SJSA1 (cell line): Measurements from ENCODE around the gene RSAD1. TPM values are rescaled to one million over a fixed set of nuclear protein-coding genes. Genes with fewer than 3 reads are reported as not detected.

ENCODE experiments used
- DNase-seq, 2 experiments: peaks; one replicate each; pipeline ENCODE4 v3.0.0-alpha.2; 2015 to 2020; ENCODE audit warnings: low spot score in 2 of 2, low read depth in 1 of 2
- H3K27ac ChIP-seq: fragments of 250-450 bp; sonication (Bioruptor Pico); 2 replicates; pipeline ENCODE4 v1.5.1; 2020; ENCODE audit warnings: mild to moderate bottlenecking, moderate library complexity
- H3K27me3 ChIP-seq: fragments of 250-450 bp; sonication (Bioruptor Pico); replicated peaks from 2 replicates; pipeline ENCODE4 v1.5.1; 2020; ENCODE audit warnings: mild to moderate bottlenecking, moderate library complexity
- H3K36me3 ChIP-seq: fragments of 250-450 bp; sonication (Bioruptor Pico); 2 replicates; pipeline ENCODE4 v1.5.1; 2020; ENCODE audit warnings: mild to moderate bottlenecking
- H3K4me1 ChIP-seq: fragments of 250-450 bp; sonication (Bioruptor Pico); replicated peaks from 2 replicates; pipeline ENCODE4 v1.6.1; 2021; ENCODE audit warnings: mild to moderate bottlenecking
- H3K4me3 ChIP-seq: fragments of 250-450 bp; sonication (Bioruptor Pico); 2 replicates; pipeline ENCODE4 v1.5.1; 2020; ENCODE audit warnings: mild to moderate bottlenecking
- H3K9me3 ChIP-seq: fragments of 250-450 bp; sonication (Bioruptor Pico); replicated peaks from 2 replicates; pipeline ENCODE4 v1.5.1; 2020; ENCODE audit warnings: mild to moderate bottlenecking
- total RNA-seq: library from RNA; depleted of rRNA; stranded (reverse); fragments of >200 nt; shearing (Covaris generic); gene quantifications from 2 replicates; pipeline ENCODE4 v1.2.3, GENCODE V29; 2014

RSAD1 gene
- total RNA-seq, 1 experiment from 2014 or later = 15.8 TPM

DNA sequence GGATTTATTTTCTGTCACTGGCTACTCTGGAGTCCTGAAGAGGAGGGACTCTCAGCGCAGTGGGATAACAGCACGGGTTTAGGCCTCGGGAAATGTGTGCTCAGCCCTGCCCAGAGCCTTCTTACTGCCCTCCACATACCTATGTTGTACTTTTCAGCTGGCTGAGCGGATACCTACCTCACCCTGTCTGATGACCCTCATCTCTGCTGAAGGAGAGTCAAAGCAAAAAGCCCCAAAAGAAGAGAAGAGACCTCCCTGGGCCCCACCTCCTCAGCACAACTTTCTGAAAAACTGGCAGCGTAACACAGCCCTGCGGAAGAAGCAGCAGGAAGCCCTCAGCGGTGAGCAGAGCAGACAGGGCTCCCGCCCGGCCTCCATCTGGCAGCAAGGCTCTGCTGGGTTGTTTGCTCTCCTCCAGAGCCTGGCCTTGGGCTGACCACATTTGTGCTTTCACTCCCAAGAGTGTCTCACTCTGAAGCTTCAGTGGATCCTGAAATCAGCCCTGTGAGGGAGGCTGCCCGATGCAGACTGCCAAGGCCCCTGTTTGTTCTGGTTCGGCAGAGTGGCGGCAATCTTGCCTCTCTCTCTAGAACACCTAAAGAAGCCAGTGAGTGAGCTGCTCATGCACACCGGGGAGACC, 39.8 kb downstream of the RSAD1 start:
- H3K9me3 ChIP-seq = no peaks in the 10 kb centered on the region
- no peaks in the 10 kb centered on the region for H3K36me3 ChIP-seq
- no peak overlapping the region for H3K4me3 ChIP-seq
- H3K27me3 ChIP-seq = no peaks in the 10 kb centered on the region; the same call in 1 of the 2 replicates
- H3K4me1 ChIP-seq = no peaks in the 10 kb centered on the region
- no peak for DNase-seq
- no peak overlapping the region for H3K27ac ChIP-seq

DNA sequence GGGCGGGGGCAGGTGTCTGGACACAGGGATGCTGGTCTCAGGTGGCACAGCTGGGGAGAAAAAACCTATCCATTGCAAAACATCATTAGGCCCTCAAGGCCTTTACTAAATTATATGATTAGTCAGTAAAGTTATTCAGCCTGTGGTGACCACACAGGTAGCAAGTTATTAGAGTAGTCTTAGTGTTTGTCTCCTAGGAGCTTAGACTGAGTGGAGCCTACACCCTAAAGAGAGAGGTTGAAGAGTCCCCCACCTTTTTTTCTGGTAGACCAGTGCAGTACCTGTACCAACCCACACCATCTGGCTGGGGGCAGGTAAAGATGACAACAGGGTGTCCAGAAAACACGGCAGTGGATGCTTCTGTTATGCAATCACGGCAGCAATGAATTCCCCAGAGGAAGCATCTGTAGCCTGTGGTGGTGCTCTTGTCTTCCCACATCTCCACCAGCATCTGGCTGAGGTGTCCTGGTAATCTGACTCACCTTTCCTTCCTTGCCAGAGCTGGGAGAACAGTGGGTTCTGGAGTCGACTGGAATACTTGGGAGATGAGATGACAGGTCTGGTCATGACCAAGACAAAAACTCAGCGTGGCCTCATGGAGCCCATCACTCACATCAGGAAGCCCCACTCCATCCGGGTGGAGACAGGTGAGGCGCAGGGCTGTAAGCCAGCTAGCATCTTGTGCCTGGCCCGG, 40.6 kb downstream of the RSAD1 start:
- Histone ChIP-seq H3K4me3 (no peak overlapping the region), H3K27ac (no peak overlapping the region), H3K4me1 (no peaks in the 10 kb centered on the region), H3K9me3 (no peaks in the 10 kb centered on the region), H3K27me3 (no peaks in the 10 kb centered on the region; the same call in 1 of the 2 replicates), H3K36me3 (no peaks in the 10 kb centered on the region)
- no peak for DNase-seq

DNA sequence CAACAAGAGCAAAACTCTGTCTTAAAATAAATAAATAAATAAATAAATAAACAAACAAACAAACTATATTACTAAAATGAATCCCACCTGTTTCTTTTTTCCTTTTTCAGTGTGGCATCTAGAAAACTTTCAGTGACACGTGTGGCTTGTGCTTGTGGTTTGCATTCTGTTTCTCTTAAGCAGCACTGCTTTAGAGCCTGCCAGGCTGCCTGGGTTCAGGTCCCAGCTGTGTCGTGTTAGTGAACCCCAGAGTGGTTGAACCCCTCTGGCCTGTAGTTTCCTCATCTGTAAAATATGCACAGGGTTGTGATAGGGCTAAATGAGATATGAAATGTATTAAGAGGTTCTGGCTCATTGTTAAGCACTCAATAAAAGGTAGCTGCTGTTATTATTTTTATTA, 41.8 kb downstream of the RSAD1 start:
- DNase-seq = no peak

DNA sequence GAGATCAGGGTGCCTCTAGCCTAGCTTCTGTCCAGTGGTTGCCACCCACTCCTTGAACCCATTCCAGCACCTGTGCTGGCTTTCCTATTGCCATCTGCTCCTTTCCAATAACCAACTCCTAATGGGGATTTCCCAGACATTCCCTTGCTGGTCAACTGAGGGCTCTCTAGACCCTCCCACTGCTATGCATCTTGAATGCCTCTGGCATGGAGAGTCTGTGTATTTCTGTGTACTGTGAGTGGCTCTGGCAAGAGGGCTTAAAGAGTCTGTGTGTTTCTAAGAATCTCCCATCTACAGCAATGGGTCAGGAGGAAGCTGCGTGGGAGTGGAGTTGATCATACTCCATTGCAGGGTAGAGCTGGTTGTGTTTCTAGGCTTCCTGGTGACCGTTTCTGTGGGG, 42.9 kb downstream of the RSAD1 start:
- no peaks in the 10 kb centered on the region for H3K9me3 ChIP-seq
- no peak for DNase-seq
- no peaks in the 10 kb centered on the region for H3K4me1 ChIP-seq

More for the DNA sequence above, 41.8 kb downstream of the RSAD1 start:
- no peaks in the 10 kb centered on the region for H3K36me3 ChIP-seq
- H3K27ac ChIP-seq = no peak overlapping the region
- H3K4me3 ChIP-seq = no peak overlapping the region
- no peaks in the 10 kb centered on the region for H3K9me3 ChIP-seq
- H3K27me3 ChIP-seq = no peaks in the 10 kb centered on the region; the same call in 1 of the 2 replicates
- H3K4me1 ChIP-seq = no peaks in the 10 kb centered on the region

DNA sequence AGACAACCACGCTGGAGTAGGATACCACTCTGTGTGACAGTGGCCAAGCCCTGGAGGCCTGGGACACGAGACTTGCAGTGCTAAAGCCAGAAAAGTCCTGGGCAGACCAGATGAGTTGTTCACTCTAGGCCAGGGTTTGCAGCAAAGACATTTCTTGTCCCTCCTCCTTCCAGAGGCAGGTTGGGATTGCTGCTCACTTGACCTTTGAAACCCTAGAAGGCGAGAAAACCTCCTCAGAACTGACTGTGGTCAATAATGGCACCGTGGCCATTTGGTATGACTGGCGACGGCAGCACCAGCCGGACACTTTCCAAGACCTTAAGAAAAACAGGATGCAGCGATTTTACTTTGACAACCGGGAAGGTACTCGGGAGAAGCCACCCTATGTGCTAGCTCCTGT, 44.1 kb downstream of the RSAD1 start:
- no peak overlapping the region for H3K27ac ChIP-seq
- no peak for DNase-seq
- H3K36me3 ChIP-seq = no peaks in the 10 kb centered on the region
- H3K9me3 ChIP-seq = no peaks in the 10 kb centered on the region
- no peaks in the 10 kb centered on the region for H3K4me1 ChIP-seq
- no peak overlapping the region for H3K4me3 ChIP-seq
- H3K27me3 ChIP-seq = peaks cover 3% of the 10 kb centered on the region

More for the DNA sequence above, 42.9 kb downstream of the RSAD1 start:
- no peak overlapping the region for H3K27ac ChIP-seq
- peaks cover 2% of the 10 kb centered on the region for H3K27me3 ChIP-seq
- no peaks in the 10 kb centered on the region for H3K36me3 ChIP-seq
- H3K4me3 ChIP-seq = no peak overlapping the region

DNA sequence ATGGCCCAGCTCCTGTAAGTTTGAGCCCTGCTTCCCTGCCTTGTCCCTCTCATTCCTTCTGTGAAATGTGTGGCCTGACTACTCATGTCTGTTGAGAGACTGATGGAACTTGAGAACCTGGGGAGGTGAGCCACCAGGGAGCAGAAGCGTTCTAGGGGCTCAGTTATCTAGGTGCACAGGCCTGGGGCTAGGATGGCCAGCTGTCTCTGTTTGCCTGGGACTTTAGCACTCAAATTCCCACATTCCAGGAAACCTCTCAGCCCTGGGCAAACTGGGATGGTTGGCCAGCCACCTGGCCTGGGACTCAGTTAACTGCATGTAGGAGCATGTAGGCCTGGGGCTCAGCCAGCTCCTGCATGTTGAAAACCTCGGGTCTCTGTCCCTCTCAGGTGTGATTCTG, 44.5 kb downstream of the RSAD1 start:
- Histone ChIP-seq H3K4me3 (no peak overlapping the region), H3K27ac (no peak overlapping the region), H3K36me3 (no peaks in the 10 kb centered on the region), H3K27me3 (peaks cover 3% of the 10 kb centered on the region), H3K4me1 (no peaks in the 10 kb centered on the region), H3K9me3 (no peaks in the 10 kb centered on the region)
- DNase-seq = no peak

DNA sequence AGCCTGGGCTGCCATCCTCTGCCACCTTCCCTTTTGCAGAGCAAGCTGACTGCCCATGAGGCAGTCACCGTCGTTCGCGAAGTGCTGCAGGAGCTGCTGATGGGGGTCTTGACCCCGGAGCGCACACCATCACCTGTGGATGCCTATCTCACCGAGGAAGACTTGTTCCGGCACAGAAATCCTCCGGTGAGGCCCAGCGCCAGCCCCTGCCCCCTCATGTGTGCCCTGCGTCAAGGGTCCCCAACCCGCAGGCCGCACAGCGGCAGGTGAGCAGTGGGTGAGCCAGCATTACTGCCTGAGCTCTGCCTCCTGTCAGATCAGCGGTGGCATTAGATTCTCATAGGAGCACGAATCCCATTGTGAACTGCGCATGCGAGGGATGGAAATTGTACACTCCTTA, 46.2 kb downstream of the RSAD1 start:
- H3K27ac ChIP-seq = no peak overlapping the region
- H3K4me1 ChIP-seq = no peaks in the 10 kb centered on the region
- no peaks in the 10 kb centered on the region for H3K9me3 ChIP-seq
- no peak for DNase-seq
- H3K4me3 ChIP-seq = no peak overlapping the region
- H3K36me3 ChIP-seq = no peaks in the 10 kb centered on the region
- peaks cover 13% of the 10 kb centered on the region for H3K27me3 ChIP-seq

DNA sequence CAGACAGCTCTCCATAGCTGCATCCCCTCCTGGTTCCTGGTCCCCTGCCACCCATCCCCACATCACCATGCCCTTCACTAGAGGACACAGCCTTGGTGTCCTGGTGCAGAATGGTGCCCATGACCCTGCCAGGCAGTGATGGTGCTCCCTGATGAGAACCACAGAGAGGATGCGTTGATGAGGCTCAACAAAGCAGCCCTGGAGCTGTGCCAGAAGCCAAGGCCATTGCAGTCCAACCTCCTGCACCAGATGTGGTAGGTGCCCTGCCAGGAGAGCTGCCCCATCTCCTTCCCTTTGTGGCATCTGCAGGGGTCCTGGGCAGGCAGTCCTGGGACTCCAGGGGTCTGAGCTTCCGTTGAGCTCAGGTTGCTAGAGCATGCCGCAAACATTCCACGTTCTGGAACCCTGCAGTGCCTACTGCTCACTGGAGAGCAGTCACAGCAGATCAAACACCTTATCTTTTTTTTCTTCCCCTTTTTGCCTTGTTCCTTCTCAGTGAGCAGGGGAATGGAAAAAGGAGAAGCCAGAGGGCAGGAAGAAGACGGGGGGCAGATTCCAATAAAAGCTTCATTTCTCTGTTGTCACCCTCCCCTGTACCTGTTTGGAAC, 48.6 kb downstream of the RSAD1 start:
- Histone ChIP-seq H3K9me3 (no peaks in the 10 kb centered on the region), H3K27ac (no peak overlapping the region), H3K27me3 (peaks cover 33% of the 10 kb centered on the region), H3K36me3 (no peaks in the 10 kb centered on the region), H3K4me3 (no peak overlapping the region), H3K4me1 (no peaks in the 10 kb centered on the region)
- no peak for DNase-seq

DNA sequence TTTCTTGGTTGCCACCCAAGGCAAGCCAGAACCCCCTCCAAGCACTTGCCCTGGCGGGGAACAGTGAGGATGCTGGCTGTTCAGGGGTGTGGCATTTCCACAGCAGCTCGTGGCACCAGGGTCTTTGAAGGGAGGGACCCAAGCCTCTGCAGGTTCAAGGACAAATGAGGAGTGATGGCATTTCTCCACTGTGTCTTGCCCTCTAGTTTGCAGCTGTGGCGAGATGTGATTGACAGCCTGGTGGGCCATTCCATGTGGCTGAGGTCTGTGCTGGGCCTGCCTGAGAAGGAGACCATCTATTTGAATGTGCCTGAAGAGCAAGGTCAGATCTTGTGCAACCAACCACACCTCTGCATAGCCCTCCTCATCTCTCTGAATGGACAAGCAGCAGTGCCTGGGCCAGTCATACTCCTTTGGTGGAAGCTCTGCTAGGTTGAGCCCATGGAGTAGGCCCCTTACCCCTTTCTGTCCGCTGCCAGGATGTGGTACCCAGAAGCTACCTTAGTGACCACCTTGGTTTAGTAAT, 49.4 kb downstream of the RSAD1 start:
- H3K4me1 ChIP-seq = no peaks in the 10 kb centered on the region
- H3K36me3 ChIP-seq = no peaks in the 10 kb centered on the region
- H3K27me3 ChIP-seq = peaks cover 41% of the 10 kb centered on the region
- H3K4me3 ChIP-seq = no peak overlapping the region
- no peak for DNase-seq
- H3K27ac ChIP-seq = no peak overlapping the region
- no peaks in the 10 kb centered on the region; the same call in 1 of the 2 replicates for H3K9me3 ChIP-seq

DNA sequence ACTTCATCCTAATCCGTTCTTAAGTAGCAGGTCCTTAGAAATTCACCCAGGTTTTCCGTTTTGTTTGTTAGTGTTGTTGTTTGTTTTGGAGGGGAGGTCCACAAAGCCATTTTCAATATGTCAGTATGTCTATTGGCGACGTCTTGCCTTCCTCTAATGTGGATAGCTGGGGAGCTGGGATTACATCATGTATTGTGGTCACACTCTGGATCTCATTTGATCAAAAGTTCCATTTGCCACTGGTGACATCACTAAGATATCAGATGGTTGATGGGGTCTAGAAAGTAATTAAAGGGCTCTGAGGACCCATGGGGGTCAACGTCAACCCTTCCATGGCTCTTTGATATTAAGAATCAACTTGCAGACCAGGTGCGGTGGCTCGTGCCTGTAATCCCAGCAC, 51.2 kb downstream of the RSAD1 start:
- H3K27me3 ChIP-seq = peaks cover 58% of the 10 kb centered on the region
- H3K9me3 ChIP-seq = no peaks in the 10 kb centered on the region; the same call in 1 of the 2 replicates
- H3K4me1 ChIP-seq = no peaks in the 10 kb centered on the region
- DNase-seq = no peak
- H3K4me3 ChIP-seq = no peak overlapping the region
- H3K27ac ChIP-seq = no peak overlapping the region
- no peaks in the 10 kb centered on the region for H3K36me3 ChIP-seq

DNA sequence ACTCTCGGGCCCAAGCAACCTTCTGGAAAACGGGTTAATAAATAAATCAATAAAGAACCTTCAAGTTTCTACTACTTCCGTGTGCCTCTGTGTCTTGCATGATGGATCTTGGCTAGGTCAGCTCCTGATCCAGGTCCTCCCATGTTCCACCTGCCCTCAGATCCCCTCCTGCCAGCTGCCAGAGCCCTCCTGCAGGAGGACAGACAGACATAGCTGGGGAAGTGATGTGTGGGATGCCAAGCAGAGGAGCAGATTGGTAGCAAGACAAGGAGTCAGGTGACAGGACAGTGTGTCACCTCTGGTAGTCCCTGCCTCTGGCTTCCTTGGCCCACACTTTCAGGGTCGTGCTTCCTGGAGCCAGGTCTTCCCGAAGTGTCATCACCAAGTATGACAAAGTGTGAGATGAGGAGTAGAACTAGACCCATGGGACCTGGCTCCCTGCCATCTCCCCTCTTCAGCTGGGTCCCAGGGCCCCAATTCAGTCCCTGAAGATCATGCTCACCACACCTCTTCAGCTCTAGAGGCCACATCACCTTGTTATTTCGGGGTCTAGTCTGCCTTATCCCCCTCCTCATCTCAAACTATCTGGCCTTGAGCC, 52.9 kb downstream of the RSAD1 start:
- Histone ChIP-seq H3K27me3 (peaks cover 62% of the 10 kb centered on the region), H3K4me3 (no peak overlapping the region), H3K9me3 (no peaks in the 10 kb centered on the region; the same call in 1 of the 2 replicates), H3K27ac (no peak overlapping the region), H3K4me1 (no peaks in the 10 kb centered on the region), H3K36me3 (no peaks in the 10 kb centered on the region)
- no peak for DNase-seq

DNA sequence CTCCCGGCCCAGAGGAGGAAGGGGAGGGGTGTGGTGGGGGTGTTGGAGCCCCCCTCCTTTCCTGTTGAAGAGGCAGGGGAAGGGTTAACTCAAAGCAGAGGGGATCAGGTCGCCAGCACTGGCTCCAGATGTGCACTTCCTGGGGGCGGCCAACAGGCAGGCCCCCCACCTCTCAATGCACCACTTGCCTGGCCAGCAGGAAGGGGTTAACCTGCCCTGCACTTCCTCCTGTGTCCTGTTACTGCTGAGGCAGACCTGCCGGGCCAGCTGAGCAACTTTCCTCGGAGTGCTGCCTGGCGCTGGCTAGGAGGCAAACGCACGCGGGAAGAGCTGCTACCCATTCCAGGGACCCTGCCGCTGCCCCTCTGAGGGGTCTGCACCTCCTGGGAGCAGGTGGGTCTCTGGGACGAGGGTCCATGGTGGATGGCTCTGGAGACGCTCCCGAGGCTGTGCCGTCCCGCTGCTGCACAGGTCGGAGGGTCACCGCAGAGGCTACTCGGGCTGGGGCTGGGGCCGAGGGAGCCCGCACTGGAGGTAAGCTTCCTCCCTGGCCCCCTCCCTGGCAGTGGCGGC, 53.9 kb downstream of the RSAD1 start, which contains the start of gene EPN3:
TSS of gene EPN3 (plus strand) at position 284 of the 573 bp plus-strand sequence. CDS start 3,822 bp downstream, outside the sequence.
- no peak for DNase-seq
- Histone ChIP-seq H3K4me3 (no peak within 1 kb of the TSS), H3K4me1 (no peaks in the 10 kb centered on the region), H3K9me3 (no peaks in the 10 kb centered on the region; the same call in 1 of the 2 replicates), H3K36me3 (no peaks in the 10 kb centered on the region), H3K27me3 (peaks cover 61% of the 10 kb centered on the region), H3K27ac (no peak within 1 kb of the TSS)

DNA sequence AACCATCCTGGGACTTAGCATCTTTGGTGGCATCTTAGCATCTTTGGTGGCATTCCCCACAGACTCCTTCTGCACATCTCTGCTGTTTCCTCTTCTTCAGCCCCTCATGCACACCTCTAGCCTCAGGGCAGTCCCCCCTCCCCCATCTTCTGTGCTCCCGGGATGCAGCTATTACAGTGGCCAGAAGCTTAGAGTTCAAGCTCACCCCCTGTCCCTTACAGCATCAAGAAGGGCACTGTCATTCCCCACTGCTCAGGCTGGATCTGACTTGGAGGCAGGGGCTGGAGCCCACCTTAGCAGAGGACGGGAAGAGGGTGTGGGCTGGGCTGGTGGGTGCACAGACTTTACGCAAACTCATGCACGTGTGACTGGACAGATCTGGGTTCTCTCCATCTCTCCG, 54.5 kb downstream of the RSAD1 start:
- H3K36me3 ChIP-seq = no peaks in the 10 kb centered on the region
- no peaks in the 10 kb centered on the region for H3K4me1 ChIP-seq
- H3K27me3 ChIP-seq = peaks cover 61% of the 10 kb centered on the region
- H3K9me3 ChIP-seq = no peaks in the 10 kb centered on the region; the same call in 1 of the 2 replicates
- H3K27ac ChIP-seq = no peak overlapping the region
- DNase-seq = no peak
- H3K4me3 ChIP-seq = no peak overlapping the region
